ENCODE results near the gene FARP1.
A peak's percentile ranks its signal among the peaks of the same experiment; 100 is the strongest.
"Not testable (repeated sequence)": the region's sequence is repeated elsewhere in the genome, so short reads cannot be mapped to it uniquely, and the experiment has no call there.

The FARP1 gene

GRCh38 chr13:98217597-98217996, 74.7 kb downstream of the FARP1 start:
- Mint-ChIP-seq H3K9me3 (no peaks in the 10 kb centered on the region), H3K36me3 (no peaks in the 10 kb centered on the region), H3K4me1 (peaks cover 6% of the 10 kb centered on the region), H3K27me3 (peaks cover 8% of the 10 kb centered on the region), H3K27ac (no peak overlapping the region), H3K4me3 (no peak overlapping the region)
- ATAC-seq: no peak

- ATAC-seq: no peak
- Mint-ChIP-seq H3K27me3 (peaks cover 11% of the 10 kb centered on the region), H3K4me1 (peaks cover 6% of the 10 kb centered on the region), H3K36me3 (no peaks in the 10 kb centered on the region), H3K27ac (no peak overlapping the region), H3K4me3 (no peak overlapping the region), H3K9me3 (no peaks in the 10 kb centered on the region)
These were observed 76.8 kb downstream of the FARP1 start for GRCh38 chr13:98219685-98220084.

GRCh38 chr13:98220271-98220791, 77.4 kb downstream of the FARP1 start:
- Mint-ChIP-seq H3K9me3 (no peaks in the 10 kb centered on the region), H3K4me1 (peaks cover 6% of the 10 kb centered on the region), H3K27me3 (peaks cover 14% of the 10 kb centered on the region), H3K27ac (no peak overlapping the region), H3K36me3 (no peaks in the 10 kb centered on the region), H3K4me3 (no peak overlapping the region)
- ATAC-seq: no peak

GRCh38 chr13:98221234-98221633, 78.3 kb downstream of the FARP1 start:
- no peak for ATAC-seq
- Mint-ChIP-seq H3K4me3 (no peak overlapping the region), H3K9me3 (no peaks in the 10 kb centered on the region), H3K27ac (no peak overlapping the region), H3K27me3 (peaks cover 16% of the 10 kb centered on the region), H3K4me1 (peaks cover 6% of the 10 kb centered on the region), H3K36me3 (no peaks in the 10 kb centered on the region)

GRCh38 chr13:98222081-98222554, 79.2 kb downstream of the FARP1 start:
- Mint-ChIP-seq H3K27ac (no peak overlapping the region), H3K9me3 (no peaks in the 10 kb centered on the region), H3K4me1 (peaks cover under 1% of the 10 kb centered on the region), H3K36me3 (no peaks in the 10 kb centered on the region), H3K27me3 (peaks cover 17% of the 10 kb centered on the region), H3K4me3 (no peak overlapping the region)
- no peak for ATAC-seq

- no peaks in the 10 kb centered on the region for H3K36me3 Mint-ChIP-seq
- H3K4me3 Mint-ChIP-seq: no peak overlapping the region
- peaks cover 16% of the 10 kb centered on the region for H3K27me3 Mint-ChIP-seq
- no peak for ATAC-seq
- no peaks in the 10 kb centered on the region for H3K4me1 Mint-ChIP-seq
- H3K9me3 Mint-ChIP-seq: no peaks in the 10 kb centered on the region
- no peak overlapping the region for H3K27ac Mint-ChIP-seq
These were observed 79.9 kb downstream of the FARP1 start for GRCh38 chr13:98222816-98223215.

- Mint-ChIP-seq H3K4me3 (no peak overlapping the region), H3K27me3 (peaks cover 16% of the 10 kb centered on the region), H3K4me1 (no peaks in the 10 kb centered on the region), H3K27ac (no peak overlapping the region), H3K9me3 (no peaks in the 10 kb centered on the region), H3K36me3 (no peaks in the 10 kb centered on the region)
- no peak for ATAC-seq
These were observed 80.8 kb downstream of the FARP1 start for GRCh38 chr13:98223741-98224140.

- no peaks in the 10 kb centered on the region for H3K4me1 Mint-ChIP-seq
- H3K9me3 Mint-ChIP-seq: no peaks in the 10 kb centered on the region
- no peak overlapping the region for H3K27ac Mint-ChIP-seq
- ATAC-seq: peak; percentile 27
- H3K27me3 Mint-ChIP-seq: peaks cover 16% of the 10 kb centered on the region
- no peaks in the 10 kb centered on the region for H3K36me3 Mint-ChIP-seq
- H3K4me3 Mint-ChIP-seq: no peak overlapping the region
These were observed 81.7 kb downstream of the FARP1 start for GRCh38 chr13:98224557-98224956.

- no peaks in the 10 kb centered on the region for H3K9me3 Mint-ChIP-seq
- H3K4me3 Mint-ChIP-seq: no peak overlapping the region
- peaks cover 16% of the 10 kb centered on the region for H3K27me3 Mint-ChIP-seq
- H3K27ac Mint-ChIP-seq: no peak overlapping the region
- H3K4me1 Mint-ChIP-seq: no peaks in the 10 kb centered on the region
- H3K36me3 Mint-ChIP-seq: no peaks in the 10 kb centered on the region
- no peak for ATAC-seq
These were observed 82.4 kb downstream of the FARP1 start for GRCh38 chr13:98225036-98225940.

- no peak for ATAC-seq
- Mint-ChIP-seq H3K27ac (no peak overlapping the region), H3K36me3 (no peaks in the 10 kb centered on the region), H3K4me3 (no peak overlapping the region), H3K9me3 (no peaks in the 10 kb centered on the region), H3K4me1 (no peaks in the 10 kb centered on the region), H3K27me3 (peaks cover 16% of the 10 kb centered on the region)
These were observed 83.6 kb downstream of the FARP1 start for GRCh38 chr13:98226496-98226895.

- no peak for ATAC-seq
- Mint-ChIP-seq H3K4me3 (no peak overlapping the region), H3K4me1 (no peaks in the 10 kb centered on the region), H3K27me3 (peaks cover 16% of the 10 kb centered on the region), H3K27ac (no peak overlapping the region), H3K9me3 (no peaks in the 10 kb centered on the region), H3K36me3 (no peaks in the 10 kb centered on the region)
These were observed 85.9 kb downstream of the FARP1 start for GRCh38 chr13:98228661-98229341.

GRCh38 chr13:98230762-98231161, 87.9 kb downstream of the FARP1 start:
- not testable (repeated sequence) for H3K4me1 Mint-ChIP-seq, H3K27ac Mint-ChIP-seq, H3K4me3 Mint-ChIP-seq, H3K9me3 Mint-ChIP-seq, H3K36me3 Mint-ChIP-seq, H3K27me3 Mint-ChIP-seq, ATAC-seq

GRCh38 chr13:98232456-98232855, 89.6 kb downstream of the FARP1 start:
- Mint-ChIP-seq H3K36me3 (no peaks in the 10 kb centered on the region), H3K27me3 (no peaks in the 10 kb centered on the region), H3K9me3 (no peaks in the 10 kb centered on the region), H3K4me3 (no peak overlapping the region), H3K27ac (no peak overlapping the region), H3K4me1 (no peaks in the 10 kb centered on the region)
- ATAC-seq: no peak

GRCh38 chr13:98233127-98233526, 90.2 kb downstream of the FARP1 start:
- Mint-ChIP-seq H3K4me3 (no peak overlapping the region), H3K27ac (no peak overlapping the region)
- ATAC-seq: no peak

GRCh38 chr13:98234348-98234747, 91.5 kb downstream of the FARP1 start:
- peaks cover 3% of the 10 kb centered on the region for H3K27me3 Mint-ChIP-seq
- no peaks in the 10 kb centered on the region for H3K9me3 Mint-ChIP-seq
- no peak for ATAC-seq
- H3K4me3 Mint-ChIP-seq: no peak overlapping the region
- no peak overlapping the region for H3K27ac Mint-ChIP-seq
- no peaks in the 10 kb centered on the region for H3K36me3 Mint-ChIP-seq
- H3K4me1 Mint-ChIP-seq: no peaks in the 10 kb centered on the region

More at GRCh38 chr13:98233127-98233526, 90.2 kb downstream of the FARP1 start:
- Mint-ChIP-seq H3K36me3 (no peaks in the 10 kb centered on the region), H3K4me1 (no peaks in the 10 kb centered on the region), H3K9me3 (no peaks in the 10 kb centered on the region), H3K27me3 (no peaks in the 10 kb centered on the region)

Data from stimulated activated memory B cell treated with anti-CD40 and anti-IgM and Interleukin-4, amounts not matched to agents 10 μg/mL and 1 μg/mL and 100 μg/mL, for 72 hours (primary cell).